C4-2B (cell line): Measurements from ENCODE around the gene TMEM30B.

Experiments
- H3K27ac ChIP-seq: fragments of 450-650 bp; 2 replicates; pipeline ENCODE4 v1.5.1; 2017
- ZFX ChIP-seq: fragments of 450-650 bp; IDR thresholded peaks from 2 replicates; pipeline ENCODE4 v1.6.1; 2017
- TF ChIP-seq, protein P1 (sequence below): fragments of 450-650 bp; conservative IDR thresholded peaks from 2 replicates; pipeline ENCODE4 v1.5.1; 2017; ENCODE audit warnings: mild to moderate bottlenecking

The TMEM30B gene

GRCh38 chr14:61296719-61297502 is 15.8 kb upstream of the TMEM30B start:
- TF ChIP-seq, protein P1, sequence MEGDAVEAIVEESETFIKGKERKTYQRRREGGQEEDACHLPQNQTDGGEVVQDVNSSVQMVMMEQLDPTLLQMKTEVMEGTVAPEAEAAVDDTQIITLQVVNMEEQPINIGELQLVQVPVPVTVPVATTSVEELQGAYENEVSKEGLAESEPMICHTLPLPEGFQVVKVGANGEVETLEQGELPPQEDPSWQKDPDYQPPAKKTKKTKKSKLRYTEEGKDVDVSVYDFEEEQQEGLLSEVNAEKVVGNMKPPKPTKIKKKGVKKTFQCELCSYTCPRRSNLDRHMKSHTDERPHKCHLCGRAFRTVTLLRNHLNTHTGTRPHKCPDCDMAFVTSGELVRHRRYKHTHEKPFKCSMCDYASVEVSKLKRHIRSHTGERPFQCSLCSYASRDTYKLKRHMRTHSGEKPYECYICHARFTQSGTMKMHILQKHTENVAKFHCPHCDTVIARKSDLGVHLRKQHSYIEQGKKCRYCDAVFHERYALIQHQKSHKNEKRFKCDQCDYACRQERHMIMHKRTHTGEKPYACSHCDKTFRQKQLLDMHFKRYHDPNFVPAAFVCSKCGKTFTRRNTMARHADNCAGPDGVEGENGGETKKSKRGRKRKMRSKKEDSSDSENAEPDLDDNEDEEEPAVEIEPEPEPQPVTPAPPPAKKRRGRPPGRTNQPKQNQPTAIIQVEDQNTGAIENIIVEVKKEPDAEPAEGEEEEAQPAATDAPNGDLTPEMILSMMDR = peak; percentile 88
- TF ChIP-seq ZFX = no peak
- no peak overlapping the region for H3K27ac ChIP-seq

DNA sequence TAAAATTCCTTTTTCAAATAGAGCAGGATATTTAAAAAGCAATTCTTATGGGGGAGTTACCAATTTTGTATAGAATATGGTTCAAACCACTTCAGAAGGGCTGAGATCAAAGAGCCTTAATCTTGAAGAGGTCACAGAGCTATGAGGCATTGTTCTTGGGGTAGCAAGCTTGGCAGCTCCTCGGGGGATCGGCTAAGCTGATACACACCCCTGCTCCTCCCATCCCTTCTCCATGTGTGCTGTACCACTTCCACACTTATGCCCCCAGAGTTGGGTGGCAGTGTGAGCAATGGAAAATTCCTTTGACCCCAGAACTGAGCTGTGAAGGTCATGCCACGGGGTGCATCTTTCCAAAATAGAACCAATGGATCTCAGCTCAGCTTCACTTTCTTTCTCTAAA is 15.0 kb upstream of the TMEM30B start:
- TF ChIP-seq ZFX = no peak
- TF ChIP-seq, protein P1 = no peak
- no peak overlapping the region for H3K27ac ChIP-seq

DNA sequence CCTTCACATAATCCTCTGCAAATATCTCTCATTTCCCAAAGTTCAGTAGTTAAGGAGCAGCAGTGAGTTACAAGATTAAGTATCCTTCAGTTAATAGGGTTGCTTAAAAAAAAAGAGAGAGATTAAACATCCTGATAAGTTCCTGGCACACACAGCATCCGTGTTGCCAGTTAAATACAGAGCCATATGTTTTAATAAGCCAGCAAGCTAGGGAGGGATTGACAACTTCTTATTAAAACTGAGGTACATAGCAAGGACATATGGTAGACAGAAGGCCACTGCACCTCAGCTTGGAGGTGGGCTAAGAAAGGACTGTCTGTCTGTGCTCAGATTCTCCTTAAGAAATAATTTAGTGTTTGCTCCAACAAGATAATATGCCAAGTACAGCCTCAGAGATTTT is 9.6 kb upstream of the TMEM30B start:
- TF ChIP-seq, protein P1 = no peak
- no peak for TF ChIP-seq ZFX
- peak overlapping the region; percentile 23; the same call in 1 of the 2 replicates for H3K27ac ChIP-seq

GRCh38 chr14:61288720-61289119 is 7.6 kb upstream of the TMEM30B start:
- TF ChIP-seq ZFX = no peak
- TF ChIP-seq, protein P1 = no peak
- H3K27ac ChIP-seq = no peak overlapping the region

DNA sequence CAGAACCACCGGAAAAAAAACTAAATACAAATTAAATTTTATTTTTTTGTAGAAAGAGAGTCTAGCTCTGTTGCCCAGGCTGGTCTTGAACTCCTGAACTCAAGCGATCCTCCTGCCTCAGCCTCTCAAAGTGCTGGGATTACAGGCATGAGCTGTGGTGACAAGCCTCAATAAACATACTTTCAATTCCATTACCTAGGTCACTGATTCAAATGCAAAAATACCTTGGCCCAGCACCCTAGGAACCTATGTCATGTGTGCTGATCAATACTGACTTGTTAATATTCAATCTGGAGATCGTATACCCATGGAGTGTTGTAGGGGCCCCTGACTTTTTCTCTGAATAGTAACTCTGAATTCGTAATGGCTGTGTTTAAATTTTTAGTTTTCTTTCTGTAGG is 7.1 kb upstream of the TMEM30B start:
- H3K27ac ChIP-seq = no peak overlapping the region
- no peak for TF ChIP-seq ZFX
- TF ChIP-seq, protein P1 = no peak

DNA sequence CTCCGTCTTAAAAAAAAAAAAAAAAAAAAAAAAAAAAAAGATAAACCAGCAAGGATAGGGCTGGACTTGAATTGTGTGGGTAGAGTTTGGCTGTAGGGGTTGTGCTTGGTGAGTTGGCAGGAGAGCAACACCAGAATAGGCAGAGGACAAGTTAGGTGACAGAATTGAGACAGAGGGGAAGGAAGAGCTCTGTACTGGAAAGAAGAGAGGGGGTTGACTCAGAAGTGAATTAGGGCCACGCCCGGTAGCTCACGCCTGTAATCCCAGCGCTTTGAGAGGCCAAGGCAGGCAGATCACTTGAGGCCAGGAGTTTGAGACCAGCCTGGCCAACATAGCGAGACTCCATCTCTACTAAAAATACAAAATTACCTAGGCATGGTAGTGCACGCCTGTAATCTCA is 6.1 kb upstream of the TMEM30B start:
- TF ChIP-seq, protein P1 = no peak
- no peak for TF ChIP-seq ZFX
- H3K27ac ChIP-seq = no peak overlapping the region

GRCh38 chr14:61285364-61285763 is 4.2 kb upstream of the TMEM30B start:
- no peak overlapping the region for H3K27ac ChIP-seq
- no peak for TF ChIP-seq ZFX
- TF ChIP-seq, protein P1 = no peak
